Left lobe of liver (tissue), 2 donors: ENCODE results near the gene AP3B2. TPM values are rescaled to one million over a fixed set of nuclear protein-coding genes. Genes with fewer than 3 reads are reported as not detected.
"Not testable (repeated sequence)": the region's sequence is repeated elsewhere in the genome, so short reads cannot be mapped to it uniquely, and the experiment has no call there.

Source experiments
- ATAC-seq: fragments of 200-7000 bp; cut with Tn5 transposase; one replicate; pipeline ENCODE4 v1.9.1; 2020; ENCODE audit warnings: mild to moderate bottlenecking, moderate library complexity
- DNase-seq: peaks from one replicate; pipeline ENCODE4 v3.0.0-alpha.2; 2020; ENCODE audit warnings: low spot score
- total RNA-seq: library from RNA; stranded (reverse); gene quantifications from one replicate; pipeline ENCODE4 v1.2.1, GENCODE V29; 2021
- donor health status: DM: no; HTN: no; CAD: no; lungs with moderate emphysema.
- donor health status: DM: no; HTN: yes; CAD: no.

Gene AP3B2
- total RNA-seq, result not detected

GRCh38 chr15:82709421-82710207, at the start of gene AP3B2:
AP3B2 (minus strand) TSS chr15:82709875; CDS start chr15:82709706, 169 bp downstream.
- peak; percentile 98 for ATAC-seq
- DNase-seq, result peak; percentile 49

GRCh38 chr15:82751308-82751707, 41.6 kb upstream of the AP3B2 start:
- ATAC-seq, result no peak
- DNase-seq, result no peak

- ATAC-seq, result peak; percentile 29
- DNase-seq, result no peak
These were observed 41.1 kb upstream of the AP3B2 start for GRCh38 chr15:82750831-82751180.

- DNase-seq, result peak; percentile 96
- peak; percentile 99 for ATAC-seq
These were observed 40.5 kb upstream of the AP3B2 start for GRCh38 chr15:82749951-82750830.

GRCh38 chr15:82748315-82748714, 38.6 kb upstream of the AP3B2 start:
- DNase-seq (no peak), ATAC-seq (no peak)

GRCh38 chr15:82743810-82744209, 34.1 kb upstream of the AP3B2 start:
- no peak for ATAC-seq
- no peak for DNase-seq

GRCh38 chr15:82742134-82742533, 32.5 kb upstream of the AP3B2 start:
- DNase-seq (no peak), ATAC-seq (no peak)

GRCh38 chr15:82739086-82739485, 29.4 kb upstream of the AP3B2 start:
- DNase-seq (no peak), ATAC-seq (no peak)

GRCh38 chr15:82737975-82738374, 28.3 kb upstream of the AP3B2 start:
- DNase-seq (no peak), ATAC-seq (no peak)

GRCh38 chr15:82731527-82731926, 21.9 kb upstream of the AP3B2 start:
- ATAC-seq (no peak), DNase-seq (no peak)

GRCh38 chr15:82730022-82730530, 20.4 kb upstream of the AP3B2 start:
- no peak for DNase-seq

GRCh38 chr15:82726816-82727215, 17.1 kb upstream of the AP3B2 start:
- ATAC-seq (no peak), DNase-seq (no peak)

More at GRCh38 chr15:82730022-82730530, 20.4 kb upstream of the AP3B2 start:
- ATAC-seq, result no peak

- DNase-seq (no peak), ATAC-seq (no peak)
These were observed 5.3 kb upstream of the AP3B2 start for GRCh38 chr15:82715003-82715402.

GRCh38 chr15:82714016-82714415, 4.3 kb upstream of the AP3B2 start:
- no peak for ATAC-seq
- no peak for DNase-seq

GRCh38 chr15:82712036-82712435, 2.4 kb upstream of the AP3B2 start:
- ATAC-seq (no peak), DNase-seq (no peak)

GRCh38 chr15:82710926-82711490, 1.3 kb upstream of the AP3B2 start:
- ATAC-seq, result no peak
- DNase-seq, result no peak

GRCh38 chr15:82710208-82710555, 507 bp upstream of the AP3B2 start:
- DNase-seq, result no peak
- no peak for ATAC-seq

GRCh38 chr15:82709081-82709420, 624 bp downstream of the AP3B2 start:
- ATAC-seq, result no peak
- no peak for DNase-seq

- not testable (repeated sequence) for ATAC-seq, DNase-seq
These were observed 3.8 kb downstream of the AP3B2 start for GRCh38 chr15:82705856-82706255.

- DNase-seq (no peak), ATAC-seq (no peak)
These were observed 9.9 kb downstream of the AP3B2 start for GRCh38 chr15:82699726-82700125.

- DNase-seq (no peak), ATAC-seq (no peak)
These were observed 10.8 kb downstream of the AP3B2 start for GRCh38 chr15:82698711-82699345.
